GM21786 (cell line): ENCODE measurements around the gene UGT3A1.

ENCODE experiments used
- ATAC-seq: cut with Tn5 transposase; IDR thresholded peaks from one replicate; pipeline ENCODE4 v1.9.1; 2021; ENCODE audit not compliant: unreplicated experiment

UGT3A1 gene

GRCh38 chr5:35920890-35921289 is 70.3 kb downstream of the UGT3A1 start:
- no peak for ATAC-seq

GRCh38 chr5:35919191-35919590 is 72.0 kb downstream of the UGT3A1 start:
- ATAC-seq: no peak

GRCh38 chr5:35908814-35909213 is 82.4 kb downstream of the UGT3A1 start:
- ATAC-seq: no peak

GRCh38 chr5:35908228-35908627 is 83.0 kb downstream of the UGT3A1 start:
- no peak for ATAC-seq

- peak; percentile 56 for ATAC-seq
These were observed 86.6 kb downstream of the UGT3A1 start for GRCh38 chr5:35904443-35905132.

- no peak for ATAC-seq
These were observed 87.5 kb downstream of the UGT3A1 start for GRCh38 chr5:35903631-35904203.

- ATAC-seq: peak; percentile 65
These were observed 89.0 kb downstream of the UGT3A1 start for GRCh38 chr5:35902046-35902672.
